HepG2 (cell line): ENCODE measurements around the gene BICDL2. TPM values are rescaled to one million over a fixed set of nuclear protein-coding genes. Genes with fewer than 3 reads are reported as not detected.

ENCODE experiments used
- ARNTL ChIP-seq: sonication (generic); formaldehyde crosslinking; IDR thresholded peaks from 2 replicates; pipeline ENCODE4 v1.4.0; 2020; ENCODE audit warnings: mild to moderate bottlenecking, missing genetic modification reagents
- BORCS8-MEF2B ChIP-seq: sonication (generic); formaldehyde crosslinking; IDR thresholded peaks from 2 replicates; pipeline ENCODE4 v1.8.0; 2022; ENCODE audit warnings: mild to moderate bottlenecking, missing genetic modification reagents
- ETV5 ChIP-seq: IDR thresholded peaks from 2 replicates; pipeline ENCODE4 v1.6.1; 2018; ENCODE audit warnings: missing biosample characterization, missing genetic modification reagents, inconsistent platforms, borderline replicate concordance
- GABPB1 ChIP-seq: IDR thresholded peaks from 2 replicates; pipeline ENCODE4 v1.6.1; 2016; ENCODE audit warnings: mild to moderate bottlenecking, missing genetic modification reagents, moderate library complexity, missing compliant biosample characterization
- HOXA3 ChIP-seq: sonication (generic); formaldehyde crosslinking; IDR thresholded peaks from 2 replicates; pipeline ENCODE4 v1.5.0; 2020; ENCODE audit warnings: missing genetic modification reagents
- MYNN ChIP-seq: sonication (generic); formaldehyde crosslinking; IDR thresholded peaks from 2 replicates; pipeline ENCODE4 v1.4.0; 2020; ENCODE audit warnings: mild to moderate bottlenecking, low read depth, missing genetic modification reagents
- PAXIP1 ChIP-seq: sonication (generic); formaldehyde crosslinking; conservative IDR thresholded peaks from 2 replicates; pipeline ENCODE4 v1.4.0; 2020; ENCODE audit warnings: mild to moderate bottlenecking, missing genetic modification reagents, moderate library complexity
- PLRG1 ChIP-seq: fragments of 450-650 bp; conservative IDR thresholded peaks from 2 replicates; pipeline ENCODE4 v1.6.1; 2016
- PTBP1 ChIP-seq: fragments of 200-400 bp; formaldehyde crosslinking; IDR thresholded peaks from 2 replicates; pipeline ENCODE4 v1.6.1; 2018; ENCODE audit warnings: low read length, low read depth; ENCODE audit not compliant: poor library complexity, severe bottlenecking
- RFX1 ChIP-seq: fragments of 450-650 bp; IDR thresholded peaks from 2 replicates; pipeline ENCODE4 v1.6.1; 2017
- SMARCE1 ChIP-seq: fragments of 450-650 bp; IDR thresholded peaks from 2 replicates; pipeline ENCODE4 v1.6.1; 2017; ENCODE audit warnings: borderline replicate concordance
- SP4 ChIP-seq: sonication (generic); formaldehyde crosslinking; IDR thresholded peaks from 2 replicates; pipeline ENCODE4 v1.8.1; 2023; ENCODE audit warnings: mild to moderate bottlenecking, missing genetic modification reagents
- SRSF4 ChIP-seq: fragments of 200-400 bp; formaldehyde crosslinking; IDR thresholded peaks from one replicate; pipeline ENCODE4 v1.6.1; 2018; ENCODE audit warnings: mild to moderate bottlenecking, low read depth, low read length, moderate library complexity; ENCODE audit not compliant: poor library complexity, severe bottlenecking
- ZEB1 ChIP-seq: IDR thresholded peaks from 2 replicates; pipeline ENCODE4 v1.6.1; 2012; ENCODE audit warnings: mild to moderate bottlenecking, low read depth, inconsistent platforms; ENCODE audit not compliant: insufficient replicate concordance
- ZFP90 ChIP-seq: sonication (generic); formaldehyde crosslinking; IDR thresholded peaks from 2 replicates; pipeline ENCODE4 v1.8.0; 2022; ENCODE audit warnings: missing genetic modification reagents, mild to moderate bottlenecking, inconsistent platforms, borderline replicate concordance
- ZNF431 ChIP-seq: sonication (generic); formaldehyde crosslinking; IDR thresholded peaks from 2 replicates; pipeline ENCODE4 v1.9.0; 2022; ENCODE audit warnings: missing genetic modification reagents, low read depth, mild to moderate bottlenecking, borderline replicate concordance
- ZNF605 ChIP-seq: sonication (generic); formaldehyde crosslinking; IDR thresholded peaks from 2 replicates; pipeline ENCODE4 v1.8.0; 2022; ENCODE audit warnings: mild to moderate bottlenecking, missing genetic modification reagents
- ZNF660 ChIP-seq: sonication (generic); formaldehyde crosslinking; IDR thresholded peaks from 2 replicates; pipeline ENCODE4 v1.5.1; 2020; ENCODE audit warnings: mild to moderate bottlenecking, low read depth, missing genetic modification reagents, borderline replicate concordance
- ZNF709 ChIP-seq: sonication (generic); formaldehyde crosslinking; IDR thresholded peaks from 2 replicates; pipeline ENCODE4 v1.5.0; 2020; ENCODE audit warnings: mild to moderate bottlenecking, missing genetic modification reagents
- ZNF768 ChIP-seq: sonication (generic); formaldehyde crosslinking; IDR thresholded peaks from 2 replicates; pipeline ENCODE4 v1.4.0; 2020; ENCODE audit warnings: missing genetic modification reagents
- ZNF788 ChIP-seq: sonication (generic); formaldehyde crosslinking; IDR thresholded peaks from 2 replicates; pipeline ENCODE4 v1.5.0; 2020; ENCODE audit warnings: mild to moderate bottlenecking, missing genetic modification reagents, borderline replicate concordance
- ZSCAN5A ChIP-seq: sonication (generic); formaldehyde crosslinking; IDR thresholded peaks from 2 replicates; pipeline ENCODE4 v1.8.0; 2022; ENCODE audit warnings: mild to moderate bottlenecking, missing genetic modification reagents, borderline replicate concordance
- polyA plus RNA-seq, 8 experiments: library from polyadenylated mRNA; depleted of rRNA in 3 of 8; stranded (reverse) in 7 of 8; unstranded in 1 of 8; fragments of >200 nt; fragmentation: Illumina TruSeq in 4 of 8; extraction: Trizol in 4 of 8; gene quantifications; 2 replicates each; pipeline versions ENCODE4 v1.2.1 to v1.2.3, GENCODE V29; 2011 to 2016; ENCODE audit warnings: low read depth in 4 of 8, missing spikeins in 1 of 8, mixed read lengths in 1 of 8; ENCODE audit not compliant: insufficient read depth in 1 of 8
- total RNA-seq, 5 experiments: library from RNA; depleted of rRNA; stranded (reverse); fragments of >200 nt; fragmentation: Illumina TruSeq; extraction: Trizol; gene quantifications; 2 replicates each; pipeline ENCODE4 v1.2.3, GENCODE V29; 2016; ENCODE audit warnings: low read depth in 1 of 5
- TF ChIP-seq, protein P1 (sequence below): sonication (generic); formaldehyde crosslinking; IDR thresholded peaks from 2 replicates; pipeline ENCODE4 v1.8.1; 2022; ENCODE audit warnings: mild to moderate bottlenecking, missing genetic modification reagents
- TF ChIP-seq, protein P2 (sequence below): sonication (generic); formaldehyde crosslinking; IDR thresholded peaks from 2 replicates; pipeline ENCODE4 v1.4.0; 2020; ENCODE audit warnings: mild to moderate bottlenecking, missing genetic modification reagents

Gene BICDL2
- total and polyA plus RNA-seq, 2 of the 13 experiments (the other 11 are each of a cell fraction or from before 2014, with no cell fraction given) = 0.12 TPM; not detected in 1

GRCh38 chr16:3020604-3021448, 15.9 kb downstream of the BICDL2 start (continued):
- TF ChIP-seq ARNTL (CRISPR knock-in tag) (peak; percentile 75), ZNF660 (CRISPR knock-in tag) (no peak), ZNF768 (CRISPR knock-in tag) (0 out of 2 replicates have a peak, but pooled peaks have one; percentile 10), MYNN (CRISPR knock-in tag) (no peak), PTBP1 (no peak), ETV5 (peak; percentile 97), PAXIP1 (CRISPR knock-in tag) (peak; percentile 84), ZSCAN5A (CRISPR knock-in tag) (peak; percentile 75), SMARCE1 (no peak), ZNF431 (CRISPR knock-in tag) (no peak), ZFP90 (CRISPR knock-in tag) (peak; percentile 46; the same call in 1 of the 2 replicates), ZEB1 (no peak), RFX1 (no peak), GABPB1 (CRISPR knock-in tag) (peak; percentile 90), HOXA3 (peak; percentile 65; the same call in 1 of the 2 replicates), ZNF788 (CRISPR knock-in tag) (no peak), BORCS8-MEF2B (peak; percentile 49; the same call in 1 of the 2 replicates), ZNF605 (CRISPR knock-in tag) (no peak), SRSF4 (no peak), ZNF709 (peak; percentile 0; the same call in 1 of the 2 replicates), SP4 (CRISPR knock-in tag) (no peak; the same call in 1 of the 2 replicates), PLRG1 (no peak)
- TF ChIP-seq, protein P1, sequence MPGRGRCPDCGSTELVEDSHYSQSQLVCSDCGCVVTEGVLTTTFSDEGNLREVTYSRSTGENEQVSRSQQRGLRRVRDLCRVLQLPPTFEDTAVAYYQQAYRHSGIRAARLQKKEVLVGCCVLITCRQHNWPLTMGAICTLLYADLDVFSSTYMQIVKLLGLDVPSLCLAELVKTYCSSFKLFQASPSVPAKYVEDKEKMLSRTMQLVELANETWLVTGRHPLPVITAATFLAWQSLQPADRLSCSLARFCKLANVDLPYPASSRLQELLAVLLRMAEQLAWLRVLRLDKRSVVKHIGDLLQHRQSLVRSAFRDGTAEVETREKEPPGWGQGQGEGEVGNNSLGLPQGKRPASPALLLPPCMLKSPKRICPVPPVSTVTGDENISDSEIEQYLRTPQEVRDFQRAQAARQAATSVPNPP (CRISPR knock-in tag) = 0 out of 2 replicates have a peak, but pooled peaks have one; percentile 69
- TF ChIP-seq, protein P2, sequence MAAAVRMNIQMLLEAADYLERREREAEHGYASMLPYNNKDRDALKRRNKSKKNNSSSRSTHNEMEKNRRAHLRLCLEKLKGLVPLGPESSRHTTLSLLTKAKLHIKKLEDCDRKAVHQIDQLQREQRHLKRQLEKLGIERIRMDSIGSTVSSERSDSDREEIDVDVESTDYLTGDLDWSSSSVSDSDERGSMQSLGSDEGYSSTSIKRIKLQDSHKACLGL (CRISPR knock-in tag) = no peak
